ENCODE measurements around the gene LIM2. TPM values are rescaled to one million over a fixed set of nuclear protein-coding genes. Genes with fewer than 3 reads are reported as not detected.

LIM2 gene
- total RNA-seq, 3 donors from 2014 or later (not counting 1 experiment from before 2014, with no cell fraction given), result 5.9 to 10.3 (median 8.5) TPM

DNA sequence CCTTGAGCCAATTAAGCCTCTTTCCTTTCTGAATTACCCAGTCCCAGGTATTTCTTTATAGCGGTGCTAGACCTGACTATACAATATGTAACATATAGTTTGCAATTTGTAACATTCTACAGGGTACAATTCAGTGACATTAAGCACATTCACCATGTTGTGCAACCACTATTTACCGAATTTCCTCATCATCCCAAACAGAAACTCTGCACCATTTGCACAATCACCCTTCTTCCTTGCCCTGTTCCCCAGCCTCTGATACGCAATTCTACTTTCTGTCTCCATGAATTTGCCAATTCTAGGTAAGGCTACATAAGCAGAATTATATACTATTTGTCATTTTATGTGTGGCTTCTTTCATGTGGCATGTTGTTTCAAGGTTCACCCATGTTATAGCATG, 43.4 kb upstream of the LIM2 start:
- TF ChIP-seq, protein P1, sequence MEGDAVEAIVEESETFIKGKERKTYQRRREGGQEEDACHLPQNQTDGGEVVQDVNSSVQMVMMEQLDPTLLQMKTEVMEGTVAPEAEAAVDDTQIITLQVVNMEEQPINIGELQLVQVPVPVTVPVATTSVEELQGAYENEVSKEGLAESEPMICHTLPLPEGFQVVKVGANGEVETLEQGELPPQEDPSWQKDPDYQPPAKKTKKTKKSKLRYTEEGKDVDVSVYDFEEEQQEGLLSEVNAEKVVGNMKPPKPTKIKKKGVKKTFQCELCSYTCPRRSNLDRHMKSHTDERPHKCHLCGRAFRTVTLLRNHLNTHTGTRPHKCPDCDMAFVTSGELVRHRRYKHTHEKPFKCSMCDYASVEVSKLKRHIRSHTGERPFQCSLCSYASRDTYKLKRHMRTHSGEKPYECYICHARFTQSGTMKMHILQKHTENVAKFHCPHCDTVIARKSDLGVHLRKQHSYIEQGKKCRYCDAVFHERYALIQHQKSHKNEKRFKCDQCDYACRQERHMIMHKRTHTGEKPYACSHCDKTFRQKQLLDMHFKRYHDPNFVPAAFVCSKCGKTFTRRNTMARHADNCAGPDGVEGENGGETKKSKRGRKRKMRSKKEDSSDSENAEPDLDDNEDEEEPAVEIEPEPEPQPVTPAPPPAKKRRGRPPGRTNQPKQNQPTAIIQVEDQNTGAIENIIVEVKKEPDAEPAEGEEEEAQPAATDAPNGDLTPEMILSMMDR (IDR thresholded peaks at IDR 0.05), result no peak
- Mint-ChIP-seq H3K27me3 (ENCODE audit: low read depth in 2 of 2) (peaks cover 9 to 17% of the 10 kb centered on the region in 2 donors), H3K27ac (no peak overlapping the region), H3K36me3 (no peaks in the 10 kb centered on the region), H3K4me3 (no peak overlapping the region), H3K9me3 (no peaks in the 10 kb centered on the region), H3K4me1 (no peaks in the 10 kb centered on the region)
- H3K4me1 ChIP-seq (ENCODE audit: control insufficient read depth, insufficient read depth, low read length), result no peaks in the 10 kb centered on the region
- intact Hi-C loops (cut with micrococcal nuclease), result no loop called here
- ATAC-seq, result no peak
- H3K9me3 ChIP-seq (ENCODE audit: control insufficient read depth, insufficient read depth, low read length), result no peaks in the 10 kb centered on the region
- no peaks in the 10 kb centered on the region for H3K36me3 ChIP-seq (ENCODE audit: control insufficient read depth, insufficient read depth, low read length)
- H3K27me3 ChIP-seq (ENCODE audit: control insufficient read depth, insufficient read depth, low read length), result no peaks in the 10 kb centered on the region
- H3K27ac ChIP-seq (ENCODE audit: low read length), result no peak overlapping the region
- DNase-seq, result no peak
- no peak overlapping the region for H3K4me3 ChIP-seq (ENCODE audit: low read length)
- 69% methylated on average over 3 of the region's 3 CpGs for WGBS (ENCODE audit: insufficient coverage)

DNA sequence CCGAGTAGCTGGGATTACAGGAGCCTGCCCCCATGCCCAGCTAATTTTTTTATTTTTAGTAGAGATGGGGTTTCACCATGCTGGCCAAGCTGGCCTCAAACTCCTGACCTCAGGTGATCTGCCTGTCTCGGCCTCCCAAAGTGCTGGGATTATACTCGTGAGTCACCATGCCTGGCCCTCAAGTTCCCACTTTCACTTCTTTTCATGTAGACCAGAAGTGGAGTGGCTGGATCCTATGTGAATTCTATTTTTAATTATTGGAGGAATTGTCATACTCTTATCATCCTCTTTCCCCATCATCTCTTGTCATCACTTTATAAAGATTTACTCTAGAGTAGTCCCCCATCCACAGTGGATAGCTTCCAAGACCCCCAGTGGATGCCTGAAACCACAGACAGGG, 42.4 kb upstream of the LIM2 start:
- H3K4me1 ChIP-seq (ENCODE audit: control insufficient read depth, insufficient read depth, low read length), result no peaks in the 10 kb centered on the region
- TF ChIP-seq, protein P1 (IDR thresholded peaks at IDR 0.05), result no peak

DNA sequence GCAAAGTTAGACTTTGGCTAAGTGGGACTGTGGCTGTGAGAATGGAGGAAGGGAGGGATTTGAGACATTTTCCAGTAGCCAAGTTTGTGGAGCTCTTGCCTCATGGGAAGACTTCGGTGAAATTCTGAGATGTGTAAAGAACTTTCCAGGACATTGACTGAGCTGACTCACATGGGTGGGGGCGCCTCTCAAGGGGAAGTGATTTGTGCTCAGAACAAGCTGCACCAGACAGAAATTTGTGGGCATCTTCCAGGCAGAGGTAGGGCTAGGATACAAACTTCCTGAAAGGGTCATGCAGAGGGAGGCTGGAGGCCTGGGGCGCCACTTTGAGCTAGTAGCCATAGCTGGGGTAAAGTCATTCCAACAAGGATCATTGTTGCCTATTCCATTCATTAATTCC, 39.4 kb upstream of the LIM2 start:
- no peaks in the 10 kb centered on the region for H3K9me3 Mint-ChIP-seq
- no peaks in the 10 kb centered on the region for H3K4me1 ChIP-seq (ENCODE audit: control insufficient read depth, insufficient read depth, low read length)
- no peak overlapping the region for H3K27ac Mint-ChIP-seq

More for the DNA sequence above, 42.4 kb upstream of the LIM2 start:
- Mint-ChIP-seq H3K4me1 (no peaks in the 10 kb centered on the region), H3K9me3 (no peaks in the 10 kb centered on the region), H3K36me3 (no peaks in the 10 kb centered on the region), H3K27me3 (ENCODE audit: low read depth in 2 of 2) (peaks cover 6 to 17% of the 10 kb centered on the region in 2 donors), H3K27ac (no peak overlapping the region), H3K4me3 (no peak overlapping the region)
- Histone ChIP-seq H3K4me3 (ENCODE audit: low read length) (no peak overlapping the region), H3K27me3 (ENCODE audit: control insufficient read depth, insufficient read depth, low read length) (no peaks in the 10 kb centered on the region), H3K9me3 (ENCODE audit: control insufficient read depth, insufficient read depth, low read length) (no peaks in the 10 kb centered on the region), H3K36me3 (ENCODE audit: control insufficient read depth, insufficient read depth, low read length) (no peaks in the 10 kb centered on the region), H3K27ac (ENCODE audit: low read length) (no peak overlapping the region)
- no peak for ATAC-seq
- intact Hi-C loops (cut with micrococcal nuclease), result no loop called here
- DNase-seq, result no peak
- 65% methylated on average over 3 of the region's 3 CpGs for WGBS (ENCODE audit: insufficient coverage)

More for the DNA sequence above, 39.4 kb upstream of the LIM2 start:
- no peaks in the 10 kb centered on the region for H3K27me3 ChIP-seq (ENCODE audit: control insufficient read depth, insufficient read depth, low read length)
- H3K36me3 ChIP-seq (ENCODE audit: control insufficient read depth, insufficient read depth, low read length), result no peaks in the 10 kb centered on the region
- no peak for ATAC-seq
- no peak overlapping the region for H3K27ac ChIP-seq (ENCODE audit: low read length)
- H3K36me3 Mint-ChIP-seq, result no peaks in the 10 kb centered on the region
- TF ChIP-seq, protein P1 (IDR thresholded peaks at IDR 0.05), result no peak
- no peaks in the 10 kb centered on the region for H3K9me3 ChIP-seq (ENCODE audit: control insufficient read depth, insufficient read depth, low read length)
- peaks cover 14 to 24% of the 10 kb centered on the region in 2 donors for H3K27me3 Mint-ChIP-seq (ENCODE audit: low read depth in 2 of 2)
- 62% methylated on average over 3 of the region's 3 CpGs for WGBS (ENCODE audit: insufficient coverage)
- H3K4me3 Mint-ChIP-seq, result no peak overlapping the region
- H3K4me1 Mint-ChIP-seq, result peaks cover under 1 to 1% of the 10 kb centered on the region in 2 donors
- intact Hi-C loops (cut with micrococcal nuclease), result no loop called here
- DNase-seq, result no peak
- H3K4me3 ChIP-seq (ENCODE audit: low read length), result no peak overlapping the region

All from natural killer cell (primary cell).